ENCODE results near the gene FAM124A. TPM values are rescaled to one million over a fixed set of nuclear protein-coding genes. Genes with fewer than 3 reads are reported as not detected.

FAM124A gene
- polyA plus RNA-seq, 4 donors: 2.5 to 4.7 (median 4.6) TPM

DNA sequence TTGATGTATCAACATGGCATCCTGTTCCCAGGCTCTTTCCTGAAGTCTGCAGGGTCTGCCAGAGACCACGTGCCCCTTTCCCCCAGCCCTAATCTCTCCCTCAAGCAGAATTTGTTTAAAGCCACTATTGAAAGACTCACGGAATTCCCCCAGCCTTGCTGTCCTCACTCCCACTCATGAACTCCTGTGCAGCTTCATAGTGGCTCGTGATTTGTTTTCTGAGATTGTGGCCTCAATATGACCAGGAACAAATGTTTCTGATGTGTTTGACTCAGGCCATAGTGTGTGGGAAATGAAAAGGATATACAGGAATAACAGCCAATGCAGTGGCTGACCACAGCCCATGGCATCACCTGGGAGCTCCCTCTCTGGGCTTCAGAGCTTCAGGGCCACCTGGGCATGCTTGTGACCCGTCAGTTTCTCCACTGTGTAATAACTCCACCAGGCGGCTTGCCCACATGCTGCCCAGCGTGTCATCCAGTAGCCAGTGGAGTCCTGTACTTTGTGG is 109.2 kb downstream of the FAM124A start:
- DNase-seq (ENCODE audit: low read depth in 4 of 4, low spot score in 3 of 4): no peak

DNA sequence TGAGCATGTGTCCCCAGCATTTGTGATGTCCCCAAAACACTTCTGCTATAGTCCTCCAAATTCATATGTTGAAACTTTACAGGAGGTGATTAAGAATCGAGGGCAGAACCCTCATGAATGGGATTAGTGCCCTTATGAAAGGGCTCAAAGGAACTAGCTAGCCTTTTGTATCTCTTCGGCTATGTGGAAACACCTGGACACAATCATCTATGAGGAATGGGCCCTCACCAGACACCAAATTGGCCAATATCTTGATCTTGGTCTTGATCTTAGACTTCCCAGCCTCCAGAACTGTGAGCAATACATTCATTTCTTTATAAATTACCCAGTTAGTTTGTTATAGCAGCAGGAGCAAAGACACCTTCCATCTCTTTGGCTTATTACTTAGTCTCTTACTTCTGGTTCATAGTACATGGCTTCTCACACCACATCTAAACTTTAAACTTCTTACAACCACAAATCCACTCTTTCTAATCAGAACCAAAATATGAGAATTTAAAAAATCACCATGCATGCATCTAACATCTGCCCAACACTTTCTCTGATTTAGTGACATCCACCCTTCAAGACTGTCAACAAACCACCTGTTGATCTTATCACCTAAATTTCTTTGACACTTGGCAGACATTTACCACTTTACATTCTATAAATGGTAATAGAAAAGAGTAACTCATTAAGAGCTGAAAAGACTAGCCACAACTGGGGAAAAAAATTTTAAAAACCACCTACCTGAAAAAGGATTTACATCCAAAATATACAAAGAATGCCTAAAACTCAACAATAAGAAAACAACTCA is 110.6 kb downstream of the FAM124A start:
- DNase-seq (ENCODE audit: low read depth in 4 of 4, low spot score in 3 of 4): no peak

GRCh38 chr13:51333421-51333820 is 111.2 kb downstream of the FAM124A start:
- DNase-seq (ENCODE audit: low read depth in 4 of 4, low spot score in 3 of 4): no peak

DNA sequence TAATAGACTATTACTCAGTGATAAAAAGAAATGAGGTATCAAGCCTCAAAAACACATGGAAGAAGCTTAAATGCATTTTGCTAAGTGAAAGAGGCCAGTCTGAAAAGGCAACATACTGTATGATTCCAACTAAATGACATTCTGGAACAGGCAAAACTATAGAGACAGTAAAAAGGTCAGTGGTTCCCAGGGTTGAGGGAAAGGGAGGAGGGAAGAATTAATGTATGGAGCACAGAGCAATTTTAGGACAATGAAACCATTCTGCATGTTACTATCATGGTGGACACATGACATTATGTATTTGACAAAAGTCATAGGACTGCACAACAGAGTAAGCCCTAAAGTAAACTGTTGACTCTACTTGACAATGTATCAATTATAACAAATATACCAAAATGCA is 111.6 kb downstream of the FAM124A start:
- DNase-seq (ENCODE audit: low read depth in 4 of 4, low spot score in 3 of 4): no peak

Other genes starting within 250 kb of the FAM124A start
- under 1 TPM; 0.19 to 0.29 (median 0.22) TPM for gene C13orf42, start 111.1 kb upstream of the FAM124A start, polyA plus RNA-seq (ENCODE audit: insufficient read length in 4 of 4)
- gene SERPINE3, start 117.3 kb downstream of the FAM124A start, polyA plus RNA-seq (ENCODE audit: insufficient read length in 4 of 4): under 1 TPM in 3 of 4 donors, not detected in 1; 0.17 to 0.79 (median 0.53) TPM
- 10 to 100 TPM; 31.7 to 41.1 (median 36.0) TPM for gene INTS6, start 230.6 kb downstream of the FAM124A start, polyA plus RNA-seq (ENCODE audit: insufficient read length in 4 of 4)